Measurements from ENCODE around the gene ATP8A2. TPM values are rescaled to one million over a fixed set of nuclear protein-coding genes. Genes with fewer than 3 reads are reported as not detected.

Gene ATP8A2
- total RNA-seq, 1 experiment from 2014 or later, result 0.26 TPM

GRCh38 chr13:26015271-26016125, 643.7 kb downstream of the ATP8A2 start:
- CTCF ChIA-PET, result interaction anchor here (0.7 kb wide), 1 partner anchor 285 kb away, joined by 4 read pairs; no protein-coding TSS in a partner anchor
- H3K4me3 Mint-ChIP-seq (ENCODE audit: unreplicated experiment), result no peak overlapping the region
- H3K4me1 Mint-ChIP-seq (ENCODE audit: insufficient read depth, unreplicated experiment), result peaks cover 15% of the 10 kb centered on the region

GRCh38 chr13:26016189-26016588, 644.4 kb downstream of the ATP8A2 start:
- TF ChIP-seq CTCF (IDR thresholded peaks at IDR 0.05; ENCODE audit: unreplicated experiment), result no peak
- no peak overlapping the region for H3K27ac Mint-ChIP-seq (ENCODE audit: low read depth, unreplicated experiment)
- POLR2A ChIA-PET, result no interaction called here
- peaks cover 22% of the 10 kb centered on the region for H3K4me1 Mint-ChIP-seq (ENCODE audit: insufficient read depth, unreplicated experiment)
- no peak for DNase-seq (ENCODE audit: unreplicated experiment)
- no peak overlapping the region for H3K4me3 Mint-ChIP-seq (ENCODE audit: unreplicated experiment)
- H3K27me3 Mint-ChIP-seq (ENCODE audit: insufficient read depth, unreplicated experiment), result no peaks in the 10 kb centered on the region
- no TSS peak for BruUV-seq (replicated peaks)
- no peaks in the 10 kb centered on the region for H3K36me3 Mint-ChIP-seq (ENCODE audit: insufficient read depth, unreplicated experiment)
- intact Hi-C loops (cut with micrococcal nuclease), result no loop called here
- CTCF ChIA-PET, result interaction anchor here (0.7 kb wide), 1 partner anchor 286 kb away, joined by 4 read pairs; no protein-coding TSS in a partner anchor
- no peaks in the 10 kb centered on the region for H3K9me3 Mint-ChIP-seq (ENCODE audit: unreplicated experiment)

More at GRCh38 chr13:26015271-26016125, 643.7 kb downstream of the ATP8A2 start:
- no peak for TF ChIP-seq CTCF (IDR thresholded peaks at IDR 0.05; ENCODE audit: unreplicated experiment)
- no peaks in the 10 kb centered on the region for H3K9me3 Mint-ChIP-seq (ENCODE audit: unreplicated experiment)
- no peak overlapping the region for H3K27ac Mint-ChIP-seq (ENCODE audit: low read depth, unreplicated experiment)
- POLR2A ChIA-PET, result interaction anchor here (0.5 kb wide), 1 partner anchor 27 kb away, joined by 3 read pairs; no protein-coding TSS in a partner anchor
- BruUV-seq (replicated peaks), result no TSS peak
- no peak for DNase-seq (ENCODE audit: unreplicated experiment)
- intact Hi-C loops (cut with micrococcal nuclease), result no loop called here
- H3K27me3 Mint-ChIP-seq (ENCODE audit: insufficient read depth, unreplicated experiment), result no peaks in the 10 kb centered on the region
- H3K36me3 Mint-ChIP-seq (ENCODE audit: insufficient read depth, unreplicated experiment), result no peaks in the 10 kb centered on the region

GRCh38 chr13:26017196-26017921, 645.6 kb downstream of the ATP8A2 start:
- Mint-ChIP-seq H3K9me3 (ENCODE audit: unreplicated experiment) (no peaks in the 10 kb centered on the region), H3K36me3 (ENCODE audit: insufficient read depth, unreplicated experiment) (no peaks in the 10 kb centered on the region), H3K27me3 (ENCODE audit: insufficient read depth, unreplicated experiment) (no peaks in the 10 kb centered on the region), H3K27ac (ENCODE audit: low read depth, unreplicated experiment) (no peak overlapping the region), H3K4me1 (ENCODE audit: insufficient read depth, unreplicated experiment) (peaks cover 34% of the 10 kb centered on the region), H3K4me3 (ENCODE audit: unreplicated experiment) (no peak overlapping the region)
- CTCF ChIA-PET, result interaction anchor here (0.6 kb wide), 1 partner anchor 640 kb away, joined by 3 read pairs; no protein-coding TSS in a partner anchor
- POLR2A ChIA-PET, result no interaction called here
- no TSS peak for BruUV-seq (replicated peaks)
- TF ChIP-seq CTCF (IDR thresholded peaks at IDR 0.05; ENCODE audit: unreplicated experiment), result no peak
- DNase-seq (ENCODE audit: unreplicated experiment), result no peak
- intact Hi-C loops (cut with micrococcal nuclease), result no loop called here

Data from MCF 10A (cell line).